ENCODE results near the gene KCTD17.
A peak's percentile ranks its signal among the peaks of the same experiment; 100 is the strongest.
"Not testable (repeated sequence)": the region's sequence is repeated elsewhere in the genome, so short reads cannot be mapped to it uniquely, and the experiment has no call there.

KCTD17 gene

GRCh38 chr22:37061611-37062375 lies 10.3 kb downstream of the KCTD17 start:
- DNase-seq: no peak

- no peak for DNase-seq
Observed at GRCh38 chr22:37062376-37062675, 10.8 kb downstream of the KCTD17 start.

DNA sequence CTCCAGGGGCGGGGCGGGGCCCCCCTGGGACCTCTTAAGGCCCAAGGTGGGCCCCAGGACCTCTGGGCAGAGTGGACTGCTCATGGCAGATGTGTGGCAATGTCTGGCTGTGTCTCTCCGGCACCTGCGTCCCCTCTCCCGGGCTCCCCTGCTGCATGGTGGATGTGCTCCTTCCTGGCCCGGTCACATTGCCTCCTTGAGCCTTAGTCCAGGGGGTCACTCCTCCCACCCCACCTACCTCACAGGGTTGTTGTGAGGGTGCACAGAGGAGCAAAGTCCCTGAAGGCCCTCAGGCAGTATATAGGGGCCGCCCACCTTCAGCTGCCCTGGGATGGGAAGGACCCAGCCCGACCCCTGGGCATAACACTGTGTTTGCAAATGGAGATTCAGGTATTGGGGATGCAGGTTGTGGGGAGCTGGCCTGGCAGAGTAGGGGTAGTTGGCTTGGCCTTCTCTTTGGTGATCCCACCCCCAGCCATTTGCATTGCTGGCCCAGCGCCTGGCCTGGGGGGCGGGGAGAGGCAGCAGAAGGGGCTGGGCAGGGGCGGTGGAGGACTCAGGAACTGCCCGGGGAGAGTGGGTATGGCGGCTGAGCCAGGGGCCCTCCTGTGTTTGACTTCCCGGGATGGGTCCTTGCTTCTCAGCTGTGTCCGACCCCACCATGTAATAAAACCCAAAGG lies 11.3 kb downstream of the KCTD17 start:
- DNase-seq: no peak

DNA sequence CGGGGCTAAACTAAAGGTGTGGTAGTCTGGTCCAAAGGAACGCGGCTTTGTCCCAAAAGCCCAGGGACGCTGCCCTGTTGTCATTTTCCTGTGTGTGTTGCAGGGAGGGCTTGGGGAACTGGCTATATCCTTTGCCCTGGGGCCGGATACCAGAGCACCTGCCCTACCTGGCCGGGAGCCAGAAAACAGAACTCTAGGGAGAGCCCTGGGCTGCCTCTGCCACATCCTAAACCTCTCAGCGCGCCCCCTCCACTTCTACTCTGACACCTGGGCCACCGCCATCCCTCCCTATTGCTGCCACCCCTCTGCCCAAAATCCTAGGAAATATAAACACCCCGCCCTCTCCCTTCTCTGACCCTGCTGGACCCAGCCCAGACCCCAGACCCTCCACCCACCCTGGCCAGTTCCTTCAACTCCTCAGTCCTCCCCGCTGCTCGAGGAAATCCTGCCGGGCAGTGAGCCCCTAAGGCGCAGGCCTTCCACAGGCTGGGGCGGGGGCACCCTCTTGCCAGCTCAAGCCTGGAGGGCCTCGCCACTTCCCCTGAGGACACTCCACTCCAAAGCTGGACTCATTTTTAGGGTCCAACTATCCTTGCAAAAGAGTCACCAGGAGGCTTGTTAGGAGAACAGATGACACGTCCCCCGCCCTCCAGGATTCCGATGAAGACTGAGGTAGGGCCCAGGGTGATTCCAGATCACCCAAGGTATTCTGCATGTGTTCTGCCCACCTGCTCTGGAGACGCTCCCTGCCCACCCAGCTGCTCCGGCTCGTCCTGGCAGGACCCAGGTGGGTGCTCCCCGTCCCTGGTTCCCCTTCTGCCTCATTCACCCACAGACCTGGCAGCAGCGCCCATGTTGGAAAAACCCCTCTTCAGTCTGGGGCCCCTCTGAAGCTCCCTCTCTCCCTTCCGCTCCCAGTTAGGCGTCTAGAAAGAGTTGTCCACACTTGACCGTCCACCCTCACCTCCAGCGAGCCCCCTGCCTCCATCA lies 12.2 kb downstream of the KCTD17 start:
- DNase-seq: no peak

DNA sequence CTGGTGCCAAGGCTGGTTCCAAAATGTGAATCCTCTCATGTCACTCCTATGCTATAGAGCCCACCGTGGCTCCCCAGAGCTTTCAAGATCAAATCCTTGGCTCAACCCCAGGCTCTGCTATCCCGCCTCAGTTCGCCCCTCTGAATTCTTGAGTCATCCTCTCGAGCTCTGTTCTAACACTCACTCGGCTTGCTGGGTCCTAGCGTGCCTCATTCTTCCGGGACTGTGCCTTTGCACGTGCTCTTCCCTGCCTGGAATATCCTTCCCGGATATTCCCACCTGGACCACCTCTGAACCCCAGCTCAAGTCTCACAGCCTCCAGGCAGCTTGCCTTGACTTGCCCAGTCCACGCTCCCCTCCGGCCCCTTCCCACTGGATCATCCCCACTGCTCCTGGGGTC lies 13.0 kb downstream of the KCTD17 start:
- no peak for DNase-seq

DNA sequence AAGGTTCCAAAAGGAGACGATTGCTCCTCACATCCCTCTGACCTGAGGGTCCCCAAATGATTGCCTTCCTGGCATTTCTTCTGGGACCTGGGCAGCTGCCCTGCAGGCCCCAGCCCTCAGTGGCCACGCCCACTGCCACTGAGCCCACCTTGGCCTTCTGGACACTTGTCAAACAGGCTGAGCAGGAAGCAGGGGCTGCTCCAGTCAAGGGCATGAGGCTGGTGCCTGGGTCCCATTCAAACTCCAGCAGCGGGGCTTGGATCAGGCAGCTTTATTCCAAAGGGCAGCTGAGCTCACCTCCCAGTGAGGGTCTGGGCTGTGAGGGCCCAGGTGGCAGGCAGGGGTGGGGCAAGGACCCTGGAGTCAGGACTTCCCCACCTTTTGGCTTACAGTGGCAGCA lies 13.6 kb downstream of the KCTD17 start:
- DNase-seq: no peak

GRCh38 chr22:37065961-37066360 lies 14.4 kb downstream of the KCTD17 start:
- DNase-seq: no peak

DNA sequence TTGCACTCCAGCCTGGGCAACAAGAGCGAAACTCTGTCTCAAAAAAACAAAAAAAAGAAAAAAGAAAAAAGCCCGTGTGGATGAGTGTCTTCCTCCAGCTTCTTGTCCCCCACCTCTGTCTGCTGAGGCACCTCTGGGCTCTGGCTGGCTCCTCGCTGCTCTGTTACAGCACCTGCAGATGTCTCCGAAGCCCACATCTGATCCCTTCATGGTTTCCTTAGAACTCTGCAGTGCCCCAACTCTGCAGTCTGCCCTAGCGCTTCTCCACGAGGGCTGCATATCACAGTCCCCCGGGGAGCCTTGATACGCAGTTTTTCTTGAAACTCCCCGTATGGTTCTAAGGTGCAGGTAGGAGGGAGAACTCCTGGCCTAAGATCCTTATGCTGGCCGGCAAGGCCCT lies 15.9 kb downstream of the KCTD17 start:
- DNase-seq: no peak

DNA sequence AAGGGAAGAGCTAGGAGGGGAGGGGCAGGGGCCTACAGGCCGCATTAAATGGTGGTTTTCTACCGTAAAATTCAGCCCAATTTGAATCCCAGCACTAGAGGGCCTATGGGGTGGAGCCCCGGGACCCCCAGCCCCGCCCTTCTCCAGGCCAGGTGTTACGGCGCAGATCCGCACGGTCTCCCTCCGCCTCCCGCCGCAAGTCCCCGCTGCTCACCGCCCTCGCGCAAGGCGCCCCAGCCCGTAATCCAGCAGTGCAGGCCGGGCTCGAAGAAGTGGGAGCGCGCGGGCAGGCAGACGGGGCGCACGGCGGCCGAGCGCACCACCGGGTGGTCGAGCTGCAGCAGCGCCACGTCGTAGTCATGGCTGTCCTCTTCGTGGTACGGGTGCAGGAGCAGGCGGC lies 17.3 kb downstream of the KCTD17 start:
- no peak for DNase-seq

DNA sequence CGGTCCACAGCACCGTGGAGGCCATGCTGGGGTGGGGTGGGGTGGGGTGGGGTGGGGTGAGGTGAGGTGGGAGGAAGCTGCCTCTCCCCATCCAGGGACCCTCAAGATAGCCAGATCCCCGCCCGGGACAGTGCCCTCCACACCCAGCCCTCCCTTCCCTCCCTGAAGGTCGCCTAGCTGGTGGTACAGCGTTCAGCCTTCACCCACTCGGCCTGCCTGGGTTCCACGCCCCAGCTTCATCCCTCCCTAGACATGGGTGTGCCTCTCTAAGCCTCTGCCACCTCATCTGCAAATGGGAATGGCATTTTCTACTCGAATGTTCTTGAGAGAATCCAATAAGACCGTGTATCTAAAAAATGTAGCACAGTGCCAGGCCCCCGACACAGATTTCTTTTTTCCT lies 17.8 kb downstream of the KCTD17 start:
- DNase-seq: no peak

DNA sequence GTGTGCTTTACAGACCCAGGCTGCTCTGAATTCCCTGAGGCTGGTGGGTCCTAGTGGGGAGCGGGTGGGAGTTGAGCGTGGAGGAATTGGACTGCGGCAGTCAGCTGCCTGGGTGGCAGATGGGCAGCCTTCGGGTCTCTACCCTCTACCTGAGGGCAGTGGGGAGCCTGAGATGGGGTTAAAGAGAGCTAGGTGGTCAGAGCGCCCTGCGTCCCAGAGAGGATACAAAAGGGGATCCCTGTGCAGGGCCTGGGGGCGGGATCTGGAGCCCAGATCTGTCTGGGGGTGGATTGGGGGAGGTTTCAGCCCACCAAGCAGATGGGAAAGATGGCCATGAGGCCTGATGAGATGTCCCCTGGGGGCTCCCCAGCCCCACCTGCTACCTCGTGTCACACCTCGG lies 18.2 kb downstream of the KCTD17 start:
- DNase-seq: no peak

- DNase-seq: no peak
Observed at GRCh38 chr22:37070334-37070733, 18.8 kb downstream of the KCTD17 start.

DNA sequence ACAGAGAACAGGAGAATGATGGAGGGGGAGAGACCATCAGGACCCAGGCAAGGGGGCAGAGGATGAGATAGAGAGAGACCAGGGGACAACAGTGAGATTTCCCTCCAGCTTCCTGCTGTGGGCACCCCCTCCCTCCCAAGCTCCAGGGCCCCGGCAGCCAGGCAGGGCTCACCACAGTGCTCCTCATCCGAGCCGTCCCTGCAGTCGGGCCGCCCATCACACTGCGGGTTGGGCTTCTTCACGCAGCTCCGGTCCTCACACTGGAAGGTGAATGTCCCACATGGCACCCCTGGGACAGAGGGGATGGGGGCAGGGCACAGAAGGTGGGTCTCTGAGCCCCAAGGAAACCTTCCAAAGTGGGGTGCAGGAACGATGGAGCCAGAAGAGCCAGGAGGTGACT lies 19.2 kb downstream of the KCTD17 start:
- DNase-seq: no peak

GRCh38 chr22:37071850-37072592 lies 20.5 kb downstream of the KCTD17 start:
- not testable (repeated sequence) for DNase-seq

- DNase-seq: no peak
Observed at GRCh38 chr22:37072673-37073072, 21.1 kb downstream of the KCTD17 start.

DNA sequence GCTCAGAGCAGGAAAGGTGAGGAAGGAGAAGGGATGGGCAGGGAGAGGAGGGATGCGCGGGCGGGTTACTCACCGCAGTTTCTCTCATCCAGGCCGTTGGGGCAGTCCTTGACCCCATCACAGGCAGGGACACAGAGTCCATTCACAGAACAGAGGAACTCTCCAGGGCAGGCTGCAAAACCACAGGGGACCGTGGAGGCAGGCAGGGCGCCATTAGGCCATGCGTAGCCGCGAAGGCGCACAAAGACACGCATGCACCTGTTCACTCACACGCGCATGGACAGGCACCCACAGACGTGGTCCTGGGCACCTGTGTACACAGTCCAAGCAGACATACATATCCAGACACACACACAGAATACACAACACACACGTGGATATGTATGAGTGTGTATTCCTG lies 23.0 kb downstream of the KCTD17 start:
- DNase-seq: no peak

- no peak for DNase-seq
Observed at GRCh38 chr22:37075046-37075445, 23.5 kb downstream of the KCTD17 start.

GRCh38 chr22:37075822-37076433 lies 24.4 kb downstream of the KCTD17 start:
- no peak for DNase-seq

DNA sequence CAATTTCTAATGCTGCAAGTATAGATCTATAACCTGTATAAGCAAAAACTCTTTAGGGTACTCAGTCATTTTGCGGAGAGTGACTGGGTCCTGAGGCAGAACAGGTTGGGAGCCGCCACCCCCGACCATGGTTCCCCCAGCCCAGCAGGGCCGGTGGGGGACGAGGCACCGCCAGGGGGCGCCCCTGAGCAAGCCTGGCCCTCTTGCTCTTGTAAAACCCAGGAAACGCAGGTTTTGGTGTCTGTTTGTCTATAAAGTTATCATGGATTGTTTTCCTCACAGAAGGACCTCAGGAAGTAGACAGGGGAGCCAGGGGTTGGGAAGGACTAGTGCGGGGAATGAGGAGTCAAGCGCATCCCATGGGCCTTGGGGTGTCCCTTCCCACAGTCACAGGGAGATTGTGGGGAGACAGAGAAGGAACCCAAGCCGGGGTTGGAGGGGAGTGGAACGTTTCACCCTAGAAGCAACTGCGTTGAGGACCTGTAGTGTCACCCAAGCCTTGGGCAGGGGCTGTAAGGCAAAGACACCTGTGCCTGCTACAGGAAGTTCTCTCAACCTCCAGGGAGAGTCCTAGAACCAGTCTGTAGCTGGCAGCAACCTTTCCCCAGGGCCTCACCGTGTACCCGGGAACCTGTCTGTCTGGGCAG lies 26.4 kb downstream of the KCTD17 start:
- DNase-seq: peak; percentile 89 to 97

DNA sequence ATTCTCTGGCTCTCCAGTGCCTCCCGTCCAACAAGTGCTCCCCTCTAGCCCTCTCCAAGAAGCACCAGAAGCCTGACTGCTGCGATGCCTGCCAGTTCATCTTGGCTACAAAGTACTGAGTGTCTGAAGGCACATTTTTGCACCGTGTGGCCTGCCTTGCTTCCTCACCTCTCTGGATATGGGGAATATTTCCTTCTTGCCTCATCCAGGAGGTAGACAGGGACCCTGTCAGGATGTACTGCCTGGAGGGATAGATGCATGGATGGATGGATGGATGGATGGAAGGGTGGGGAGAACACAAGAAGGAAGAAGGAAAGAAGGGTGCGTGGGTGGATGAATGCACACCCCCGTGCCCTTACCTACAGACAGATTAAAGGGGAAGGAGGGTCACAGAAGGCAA lies 27.6 kb downstream of the KCTD17 start:
- DNase-seq: no peak

- peak; percentile 66 to 71 for DNase-seq
Observed at GRCh38 chr22:37079668-37080171, 28.2 kb downstream of the KCTD17 start.

DNA sequence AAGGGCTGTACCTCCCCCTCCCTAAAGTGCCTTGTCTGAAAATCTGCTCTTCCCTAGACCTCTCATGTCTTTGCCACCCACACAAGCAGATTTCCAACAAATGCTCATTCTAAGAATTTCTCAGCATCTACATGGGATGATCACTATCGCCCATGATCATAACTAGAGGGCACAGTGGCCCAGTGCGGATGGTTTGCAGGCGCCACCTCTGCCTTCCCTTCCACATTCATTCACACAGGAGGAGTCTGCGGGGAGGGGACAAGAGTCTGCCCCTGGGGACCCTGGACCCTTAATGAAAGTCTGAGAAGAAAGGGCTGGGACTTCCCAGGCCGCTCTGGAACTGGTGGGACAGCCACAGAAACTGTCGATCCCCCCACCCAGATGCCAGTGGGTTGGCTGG lies 28.9 kb downstream of the KCTD17 start:
- no peak for DNase-seq
